Middle frontal gyrus (tissue), 1 donor: ENCODE results near the gene GGT1.
"Not testable (repeated sequence)": the region's sequence is repeated elsewhere in the genome, so short reads cannot be mapped to it uniquely, and the experiment has no call there.

ENCODE experiments used
- DNase-seq: peaks from one replicate; pipeline ENCODE4 v3.0.0-alpha.2; 2015; ENCODE audit warnings: low spot score; ENCODE audit errors: extremely low spot score

GGT1 gene

GRCh38 chr22:24633231-24634023 is 30.4 kb downstream of the GGT1 start:
- DNase-seq, result not testable (repeated sequence)

GRCh38 chr22:24634776-24635389 is 31.9 kb downstream of the GGT1 start:
- DNase-seq, result not testable (repeated sequence)

DNA sequence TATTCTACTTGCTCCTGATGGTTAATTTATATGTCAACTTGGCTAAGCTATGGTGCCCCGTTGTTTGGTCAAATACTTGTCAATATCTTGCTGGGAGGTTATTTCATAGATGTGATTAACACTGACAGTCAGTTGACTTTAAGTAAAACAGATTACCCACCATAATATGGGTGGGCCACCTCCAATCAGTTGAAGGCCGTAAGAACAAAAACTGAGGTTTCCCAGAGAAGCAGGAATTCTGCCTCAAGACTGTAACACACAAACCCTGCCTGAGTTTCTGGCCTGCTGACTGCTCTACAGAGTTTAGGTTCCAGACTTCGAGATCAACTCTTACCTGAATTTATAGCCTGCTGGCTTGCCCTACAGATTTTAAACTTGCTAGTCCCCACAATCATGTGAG is 33.5 kb downstream of the GGT1 start:
- not testable (repeated sequence) for DNase-seq

- DNase-seq, result not testable (repeated sequence)
These were observed 39.3 kb downstream of the GGT1 start for GRCh38 chr22:24642307-24642706.

- DNase-seq, result not testable (repeated sequence)
These were observed 41.4 kb downstream of the GGT1 start for GRCh38 chr22:24644409-24644808.

- not testable (repeated sequence) for DNase-seq
These were observed 42.7 kb downstream of the GGT1 start for GRCh38 chr22:24645408-24646399.

DNA sequence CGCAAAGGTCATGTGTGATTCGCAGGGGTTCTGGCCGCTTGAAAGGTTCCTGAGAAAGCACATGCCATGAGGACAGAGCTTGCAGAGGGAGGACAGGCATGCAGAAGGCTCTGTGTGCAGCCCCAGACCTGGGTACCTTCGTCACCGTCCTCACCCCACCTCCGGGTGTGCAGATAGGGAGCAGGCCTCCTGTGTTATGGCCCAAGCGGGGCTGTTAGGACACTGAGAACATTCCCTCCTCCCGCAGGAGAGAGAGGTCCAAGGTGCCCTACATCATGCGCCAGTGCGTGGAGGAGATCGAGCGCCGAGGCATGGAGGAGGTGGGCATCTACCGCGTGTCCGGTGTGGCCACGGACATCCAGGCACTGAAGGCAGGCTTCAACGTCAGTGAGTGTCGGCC is 43.8 kb downstream of the GGT1 start:
- not testable (repeated sequence) for DNase-seq

DNA sequence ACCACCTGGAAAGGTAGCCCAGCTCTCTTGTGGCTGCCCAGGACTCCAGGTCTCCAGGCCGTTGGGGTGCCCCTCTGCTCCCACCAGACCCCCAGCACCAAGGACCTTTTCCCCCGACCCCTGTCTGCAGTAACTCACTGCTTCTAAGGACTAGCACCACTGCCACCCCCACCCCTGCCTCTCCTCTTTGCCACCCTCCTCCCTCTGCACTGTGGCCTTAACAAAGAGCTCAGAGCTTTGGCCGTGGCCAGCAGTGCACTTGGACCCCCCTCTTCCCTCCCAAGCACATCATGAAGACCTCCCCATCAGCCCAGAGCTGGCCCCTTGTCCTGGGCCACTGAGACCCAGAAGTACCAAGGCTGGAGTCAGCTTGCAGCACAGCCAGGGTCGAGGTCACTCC is 46.4 kb downstream of the GGT1 start:
- DNase-seq, result not testable (repeated sequence)

GRCh38 chr22:24650884-24651283 is 47.9 kb downstream of the GGT1 start:
- DNase-seq, result not testable (repeated sequence)

DNA sequence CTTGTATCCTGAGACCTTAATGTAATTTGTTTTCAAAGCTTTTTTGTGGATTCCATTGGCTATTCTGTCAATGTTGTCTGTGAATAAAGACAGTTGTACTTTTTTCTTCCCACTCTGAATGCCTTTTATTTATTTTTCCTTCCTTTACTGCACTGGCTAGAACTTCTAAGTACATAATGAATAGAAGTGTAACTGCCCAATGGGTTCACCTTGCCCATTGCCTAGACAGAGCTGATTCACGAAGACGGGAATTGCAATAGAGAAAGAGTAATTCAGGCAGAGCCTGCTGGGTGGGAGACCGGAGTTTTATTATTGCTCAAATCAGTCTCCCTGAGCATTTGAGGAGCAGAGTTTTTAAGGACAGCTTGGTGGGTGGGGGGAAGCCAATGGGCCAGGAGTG is 62.4 kb downstream of the GGT1 start:
- DNase-seq, result not testable (repeated sequence)

DNA sequence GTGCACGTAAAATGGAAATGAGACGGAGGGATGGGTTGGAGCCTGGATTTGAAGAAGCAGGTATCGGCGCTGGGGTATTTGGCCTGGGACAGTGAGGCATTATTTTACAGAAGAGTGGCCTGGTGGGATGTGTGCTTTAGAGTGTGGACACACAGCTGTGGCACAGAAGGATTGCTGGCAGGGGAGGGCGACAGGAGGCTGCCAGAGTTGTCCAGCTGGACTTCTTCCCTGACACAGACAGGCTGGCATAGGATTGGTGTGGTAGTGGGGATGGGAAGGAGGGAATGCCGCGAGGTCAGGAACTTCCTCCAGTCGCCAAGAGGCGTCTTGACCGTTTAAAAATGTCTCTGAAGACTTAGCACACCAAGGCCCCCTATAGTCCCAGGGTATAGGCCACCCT is 64.9 kb downstream of the GGT1 start:
- DNase-seq, result not testable (repeated sequence)

GRCh38 chr22:24672532-24672931 is 69.5 kb downstream of the GGT1 start:
- DNase-seq, result not testable (repeated sequence)
